Cardiac ventricle fibroblast (primary cell): ENCODE measurements around the gene NWD2. TPM values are rescaled to one million over a fixed set of nuclear protein-coding genes. Genes with fewer than 3 reads are reported as not detected.

Source experiments
- total RNA-seq: library from RNA; depleted of rRNA; stranded (reverse); fragments of >200 nt; gene quantifications from 2 replicates; pipeline ENCODE4 v1.2.3, GENCODE V29; 2015

The NWD2 gene, protein sequence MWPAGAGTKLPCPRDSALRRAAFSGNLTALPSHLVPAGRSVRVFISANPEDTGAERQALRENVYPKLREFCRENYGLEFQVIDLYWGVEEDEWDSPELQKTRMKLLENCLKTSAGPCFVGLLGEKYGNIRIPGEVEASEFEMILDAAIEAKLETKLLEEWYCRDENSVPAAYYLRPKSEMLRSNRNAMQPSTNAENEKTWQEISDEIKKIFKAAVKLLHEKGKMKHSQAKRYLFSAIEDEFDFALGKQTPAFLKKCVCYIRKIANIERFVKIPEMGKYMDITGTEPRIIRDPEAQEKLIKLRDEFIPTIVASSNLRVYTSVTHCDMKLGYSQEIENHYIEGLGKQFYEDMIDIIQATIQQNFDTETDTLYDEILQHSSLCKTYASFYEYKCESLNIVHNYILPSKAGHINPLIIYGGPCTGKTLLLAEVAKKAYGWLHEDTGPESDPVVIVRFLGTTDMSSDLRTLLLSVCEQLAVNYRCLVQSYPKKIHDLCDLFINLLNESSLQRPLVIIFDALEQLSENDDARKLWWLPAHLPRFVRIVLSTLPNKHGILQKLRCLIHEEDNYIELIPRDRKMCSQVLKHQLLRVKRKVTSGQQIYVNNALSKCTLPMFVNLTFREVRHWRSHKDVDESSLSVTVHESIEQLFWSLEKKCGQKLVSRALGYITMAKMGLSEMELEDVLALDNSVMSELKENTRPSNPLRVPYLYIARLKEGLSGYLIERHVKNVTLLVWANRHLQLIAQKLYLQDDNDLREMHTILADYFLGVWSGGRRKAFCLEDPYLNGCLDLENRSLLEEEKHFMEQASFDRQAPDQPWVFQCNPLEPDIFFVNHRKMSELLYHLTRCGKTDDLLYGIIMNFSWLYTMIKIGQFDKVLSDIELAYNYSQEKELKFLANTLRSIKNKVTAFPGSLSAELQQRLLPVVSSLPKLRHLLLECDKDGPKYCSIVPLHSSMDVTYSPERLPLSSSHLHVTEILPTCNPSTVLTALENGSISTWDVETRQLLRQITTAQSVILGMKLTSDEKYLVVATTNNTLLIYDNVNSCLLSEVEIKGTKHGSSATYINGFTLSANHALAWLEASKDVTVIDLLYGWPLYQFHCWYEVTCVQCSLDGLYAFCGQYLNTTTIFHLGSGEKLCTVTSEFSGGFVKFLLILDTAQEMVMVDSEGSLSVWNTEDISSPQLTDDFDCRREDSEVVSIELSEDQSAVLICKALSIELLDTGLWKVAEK (N-terminal part only)
- not detected in 2 replicates for total RNA-seq

DNA sequence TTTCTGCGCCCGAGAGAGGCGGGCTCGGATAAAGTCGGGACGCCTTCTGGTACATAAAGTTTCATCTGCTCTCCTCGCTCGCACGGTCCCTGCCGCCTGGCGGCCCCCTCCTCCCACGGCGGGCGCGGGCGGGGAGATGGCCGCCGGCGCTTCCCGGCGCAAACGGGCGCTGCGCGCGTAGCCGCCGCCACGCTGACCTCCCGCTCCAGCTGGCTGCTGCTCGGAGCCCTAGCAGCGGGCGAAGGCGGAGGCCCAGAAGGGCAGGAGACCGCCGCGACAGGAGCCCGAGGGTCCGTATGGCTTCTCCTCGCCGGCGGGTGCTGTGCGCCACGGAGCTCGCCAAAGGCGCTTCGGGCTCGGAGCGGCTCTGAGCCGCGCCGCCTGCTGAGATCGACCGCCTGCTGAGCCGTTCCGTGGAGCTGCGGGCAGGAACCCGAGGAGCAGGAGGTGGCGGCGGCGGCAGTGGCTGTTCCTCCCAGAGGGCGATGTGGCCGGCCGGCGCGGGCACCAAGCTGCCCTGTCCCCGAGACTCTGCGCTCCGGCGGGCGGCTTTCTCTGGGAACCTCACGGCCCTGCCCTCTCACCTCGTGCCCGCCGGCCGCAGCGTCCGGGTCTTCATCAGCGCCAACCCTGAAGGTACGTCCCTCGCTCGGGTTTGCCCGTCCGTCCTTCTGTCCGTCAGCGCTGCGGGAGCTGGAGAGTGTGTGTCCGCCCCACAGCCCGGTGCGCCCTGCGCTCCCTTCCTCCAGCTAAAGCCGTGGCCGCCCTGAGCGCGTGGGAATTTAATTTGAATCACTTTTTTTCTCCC is at the start of gene NWD2:
NWD2 (plus strand) TSS at position 161 of the 808 bp plus-strand sequence; CDS start at position 486, 325 bp downstream.

